Medulla oblongata (tissue), 1 donor: ENCODE measurements around the gene DIP2C.
"Not testable (repeated sequence)": the region's sequence is repeated elsewhere in the genome, so short reads cannot be mapped to it uniquely, and the experiment has no call there.

Source experiments
- DNase-seq: peaks from one replicate; pipeline ENCODE4 v3.0.0-alpha.2; 2015; ENCODE audit errors: extremely low spot score

DIP2C gene

GRCh38 chr10:451856-452255 is 237.6 kb downstream of the DIP2C start:
- no peak for DNase-seq

DNA sequence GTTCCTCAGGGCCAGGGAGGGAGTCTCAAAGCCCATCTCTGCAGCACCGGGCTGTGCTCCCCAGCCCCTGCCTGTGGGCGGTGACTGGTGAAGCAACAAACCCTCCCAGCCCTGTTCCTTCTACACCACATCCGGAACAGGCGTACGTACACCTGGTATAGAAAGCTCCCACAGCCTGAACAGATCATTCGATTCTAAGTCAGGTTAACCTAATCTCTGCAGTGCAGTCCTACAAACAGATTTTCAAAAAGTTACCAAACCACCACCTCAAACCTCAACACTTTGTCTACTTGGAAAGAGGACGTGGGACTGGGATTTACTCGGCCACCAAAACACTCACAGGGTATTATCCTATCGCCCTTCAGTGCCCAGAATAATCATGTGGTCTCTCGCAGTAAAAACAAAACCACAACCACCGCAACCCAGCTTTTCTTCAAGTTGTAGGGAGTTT is 238.4 kb downstream of the DIP2C start:
- peak; percentile 65 for DNase-seq

GRCh38 chr10:450463-450862 is 239.0 kb downstream of the DIP2C start:
- no peak for DNase-seq

DNA sequence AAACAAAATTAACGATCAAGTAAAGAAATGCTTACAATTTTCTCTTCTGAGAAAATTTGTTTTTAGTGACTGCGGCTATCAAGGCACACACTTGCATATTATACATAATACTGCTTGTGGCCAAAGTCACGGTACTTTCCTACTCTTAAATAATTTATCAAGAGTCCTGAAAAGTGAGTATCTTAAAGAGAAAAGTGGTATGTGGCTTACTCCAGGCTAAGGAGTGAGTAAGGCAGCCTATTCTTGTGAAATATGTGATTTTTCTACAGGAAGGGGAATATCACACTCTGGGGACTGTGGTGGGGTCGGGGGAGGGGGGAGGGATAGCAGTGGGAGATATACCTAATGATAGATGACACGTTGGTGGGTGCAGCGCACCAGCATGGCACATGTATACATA is 240.1 kb downstream of the DIP2C start:
- not testable (repeated sequence) for DNase-seq

DNA sequence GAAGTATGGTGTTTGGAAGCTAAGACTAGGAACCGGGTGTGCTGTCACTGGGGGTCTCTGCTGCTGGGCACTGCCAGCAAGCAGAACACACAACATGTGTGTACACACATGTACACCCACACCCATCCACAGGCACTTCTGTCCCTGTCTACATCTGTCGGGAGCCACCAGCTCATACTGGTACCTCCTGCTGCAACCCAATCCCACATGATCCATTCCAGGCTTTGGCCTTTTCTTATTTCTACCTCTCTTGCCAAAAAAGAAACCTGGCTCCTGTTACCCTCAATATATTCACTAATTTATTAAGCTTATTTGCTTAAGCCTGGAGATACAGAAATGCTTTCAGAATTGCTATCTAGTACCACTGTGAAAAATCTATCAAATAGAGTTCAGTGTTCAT is 246.0 kb downstream of the DIP2C start:
- no peak for DNase-seq

DNA sequence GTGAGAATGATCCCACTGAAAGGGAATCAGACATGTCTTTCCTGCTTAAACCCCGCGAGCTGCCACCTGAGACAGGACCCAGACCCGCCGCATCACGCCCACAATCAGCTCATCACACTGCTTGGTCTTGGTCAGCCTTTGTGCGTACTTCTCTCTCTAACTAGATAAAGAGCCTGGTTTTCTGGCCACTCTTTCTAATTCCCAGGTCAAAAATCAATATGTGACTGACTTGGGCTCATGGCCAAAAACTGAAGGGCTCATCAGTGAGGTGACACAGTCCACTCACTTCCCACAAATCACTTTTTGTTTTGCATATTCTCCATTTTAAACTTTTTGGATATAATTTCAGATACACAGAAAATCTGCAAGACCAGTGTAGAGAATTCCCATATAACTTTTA is 247.3 kb downstream of the DIP2C start:
- DNase-seq = no peak

DNA sequence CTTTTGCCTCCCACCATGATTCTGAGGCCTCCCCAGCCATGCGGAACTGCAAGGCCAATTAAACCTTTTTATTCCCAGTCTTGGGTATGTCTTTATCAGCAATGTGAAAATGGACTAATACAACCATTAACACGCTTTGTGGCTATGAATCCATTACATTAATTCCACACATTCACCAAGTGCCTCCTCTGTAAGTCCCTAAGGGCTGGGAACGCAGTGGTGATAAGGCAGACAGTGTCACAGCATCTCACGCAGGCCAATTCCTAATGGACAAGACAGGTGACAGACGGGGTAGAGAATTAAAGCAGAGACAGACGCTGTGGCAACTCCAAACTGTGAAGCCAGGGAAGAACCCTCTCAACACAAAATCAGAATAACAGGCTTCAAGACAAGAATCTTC is 247.8 kb downstream of the DIP2C start:
- no peak for DNase-seq

DNA sequence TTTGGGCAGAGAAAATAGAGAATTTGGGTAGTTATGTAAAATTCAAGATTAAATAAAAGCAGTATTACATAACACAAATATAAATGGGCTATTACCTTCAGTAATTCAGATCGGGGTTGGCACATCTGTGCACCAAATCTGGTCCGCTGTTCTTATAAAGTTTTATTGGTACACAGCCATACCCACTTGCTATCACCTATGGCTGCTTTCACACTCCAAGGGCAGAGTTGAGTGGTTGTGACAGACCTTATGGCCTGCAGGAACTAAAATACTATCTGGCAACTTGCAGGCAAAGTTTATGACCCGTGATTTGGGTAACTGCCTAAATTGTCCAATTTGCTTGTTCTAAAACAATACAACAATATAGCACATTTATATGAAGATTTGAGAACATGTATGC is 249.3 kb downstream of the DIP2C start:
- DNase-seq = no peak

- DNase-seq = no peak
These were observed 251.6 kb downstream of the DIP2C start for GRCh38 chr10:437698-438490.

DNA sequence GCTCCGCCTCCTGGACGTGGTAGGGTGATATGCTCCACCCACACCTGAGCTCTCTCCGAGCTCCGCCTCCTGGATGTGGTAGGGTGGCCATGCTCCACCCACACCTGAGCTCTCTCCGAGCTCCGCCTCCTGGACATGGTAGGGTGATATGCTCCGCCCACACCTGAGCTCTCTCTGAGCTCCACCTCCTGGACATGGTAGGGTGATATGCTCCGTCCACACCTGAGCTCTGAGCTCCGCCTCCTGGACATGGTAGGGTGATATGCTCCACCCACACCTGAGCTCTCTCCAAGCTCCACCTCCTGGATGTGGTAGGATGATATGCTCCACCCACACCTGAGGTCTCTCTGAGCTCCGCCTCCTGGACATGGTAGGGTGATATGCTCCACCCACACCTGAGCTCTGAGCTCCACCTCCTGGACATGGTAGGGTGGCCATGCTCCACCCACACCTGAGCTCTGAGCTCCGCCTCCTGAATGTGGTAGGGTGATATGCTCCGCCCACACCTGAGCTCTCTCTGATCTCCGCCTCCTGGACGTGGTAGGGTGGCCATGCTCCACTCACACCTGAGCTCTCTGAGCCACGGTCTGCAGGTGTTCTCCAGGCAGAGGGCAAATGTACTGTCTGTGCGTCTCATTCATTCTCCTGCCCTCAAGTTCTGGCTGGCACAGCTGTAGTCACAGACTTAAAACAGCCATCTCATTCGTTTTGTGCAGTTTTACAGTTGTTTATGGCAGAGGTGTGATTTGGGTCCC is 252.4 kb downstream of the DIP2C start:
- DNase-seq = no peak

GRCh38 chr10:436013-436697 is 253.3 kb downstream of the DIP2C start:
- no peak for DNase-seq

- no peak for DNase-seq
These were observed 254.1 kb downstream of the DIP2C start for GRCh38 chr10:435397-435796.

GRCh38 chr10:429696-430095 is 259.8 kb downstream of the DIP2C start:
- DNase-seq = no peak

GRCh38 chr10:427761-428519 is 261.5 kb downstream of the DIP2C start:
- no peak for DNase-seq

GRCh38 chr10:425365-425764 is 264.1 kb downstream of the DIP2C start:
- DNase-seq = not testable (repeated sequence)

- not testable (repeated sequence) for DNase-seq
These were observed 264.7 kb downstream of the DIP2C start for GRCh38 chr10:424724-425123.

- DNase-seq = peak; percentile 52
These were observed 266.3 kb downstream of the DIP2C start for GRCh38 chr10:423178-423577.

GRCh38 chr10:422675-423074 is 266.8 kb downstream of the DIP2C start:
- DNase-seq = no peak

- DNase-seq = no peak
These were observed 267.2 kb downstream of the DIP2C start for GRCh38 chr10:422241-422640.

DNA sequence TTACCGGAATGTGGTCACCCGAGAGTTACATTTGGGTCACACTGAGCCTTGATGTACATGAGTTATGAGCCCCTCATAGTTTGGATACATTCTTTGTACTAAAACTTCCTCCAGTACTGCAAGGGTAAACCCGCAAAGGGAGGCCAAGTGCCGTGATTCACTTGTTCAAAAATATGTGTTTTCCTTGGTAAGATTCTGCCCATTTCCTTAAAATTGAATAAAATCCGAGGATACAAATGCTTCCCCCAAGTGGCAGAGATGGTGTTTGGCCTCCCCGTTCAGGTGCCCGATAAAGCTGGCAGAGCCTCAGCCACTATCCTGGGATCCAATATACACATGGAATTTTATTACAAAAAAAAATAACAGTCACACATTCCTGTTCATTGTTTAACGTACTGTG is 268.3 kb downstream of the DIP2C start:
- DNase-seq = no peak

DNA sequence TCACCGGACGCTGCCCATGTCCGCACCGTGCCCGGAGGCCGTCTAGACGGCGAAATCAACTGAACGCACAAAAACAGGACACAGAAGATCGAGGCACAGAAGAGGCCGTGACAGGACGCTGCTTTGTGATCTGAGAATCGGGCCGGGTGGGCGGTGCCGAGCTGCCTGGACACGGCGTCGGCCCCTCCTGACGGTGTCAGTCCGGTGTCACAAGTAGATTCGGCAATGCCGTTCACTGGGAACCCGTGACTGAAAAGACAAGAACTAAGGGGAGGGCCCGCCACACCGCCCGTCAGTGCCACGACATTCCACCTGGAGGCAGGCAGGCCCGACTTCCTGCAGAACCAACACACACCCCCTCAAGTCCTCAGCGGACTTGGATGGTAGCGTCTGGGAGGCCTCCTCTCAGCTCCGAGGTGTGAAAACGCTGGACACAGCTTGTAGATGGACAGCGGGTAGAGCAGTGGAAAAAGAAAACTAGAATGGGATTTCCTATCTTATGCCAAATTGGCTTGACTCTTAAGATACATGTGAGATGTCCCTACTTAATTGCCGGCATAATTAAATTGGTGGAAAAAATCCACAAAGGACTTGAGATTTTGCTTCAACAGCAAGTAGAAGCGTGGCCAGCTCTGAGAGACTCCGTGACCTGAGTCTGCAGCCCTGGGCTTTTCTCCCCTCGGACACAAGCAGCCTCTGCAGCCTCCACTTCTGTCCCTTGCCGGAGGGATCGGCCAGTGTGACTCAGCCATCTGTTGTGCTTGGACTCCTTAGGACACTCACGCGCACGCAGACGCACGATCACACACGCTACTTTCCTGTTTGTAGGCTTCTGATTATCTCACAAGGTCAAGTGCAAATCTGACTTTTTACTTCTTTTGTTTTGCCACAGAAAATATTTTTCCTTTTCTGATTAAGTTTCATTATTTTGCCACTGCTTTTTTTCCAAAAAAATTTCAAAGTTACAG is 269.0 kb downstream of the DIP2C start:
- no peak for DNase-seq
